Measurements from ENCODE around the gene GATA5. TPM values are rescaled to one million over a fixed set of nuclear protein-coding genes. Genes with fewer than 3 reads are reported as not detected.

The GATA5 gene
- total and polyA plus RNA-seq, 10 of the 15 experiments (the other 5 are each of a cell fraction or from before 2014, with no cell fraction given) = not detected

DNA sequence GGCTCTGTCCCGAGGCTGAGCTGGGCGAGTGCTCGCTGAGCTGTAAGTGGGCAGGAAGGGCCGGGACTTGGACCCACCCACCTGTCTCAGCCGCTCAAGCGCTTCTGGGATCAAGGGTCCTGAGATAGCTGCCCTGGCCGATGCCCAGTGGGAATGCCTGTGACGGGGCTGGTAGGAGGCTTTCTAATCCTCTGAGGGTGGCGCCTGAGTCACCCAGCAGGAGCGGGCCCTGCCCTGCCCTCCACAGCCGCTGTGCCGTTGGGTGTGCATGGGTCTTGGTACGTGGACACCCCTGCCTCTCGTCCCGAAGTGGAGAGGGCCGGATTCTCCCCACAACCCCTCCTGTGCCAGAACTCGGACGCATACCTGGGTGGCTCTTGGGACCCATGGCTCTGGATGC, 43.1 kb upstream of the GATA5 start:
- Histone ChIP-seq H3K27ac (ENCODE audit: control insufficient read depth, insufficient read depth) (no peak overlapping the region), H3K4me3 (no peak overlapping the region), H2AFZ (ENCODE audit: control insufficient read depth, low read depth, low read length) (no peak overlapping the region), H3K9me3 (replicated peaks; ENCODE audit: control insufficient read depth, insufficient read depth, low read length) (no peaks in the 10 kb centered on the region), H3K4me2 (ENCODE audit: control insufficient read depth, insufficient read depth) (no peak overlapping the region), H3K4me1 (ENCODE audit: control insufficient read depth, insufficient read depth, low read length) (no peaks in the 10 kb centered on the region), H3K79me2 (ENCODE audit: control insufficient read depth, insufficient read depth, low read length) (no peaks in the 10 kb centered on the region), H3K9ac (ENCODE audit: control insufficient read depth, insufficient read depth, low read length) (no peak overlapping the region), H3K36me3 (ENCODE audit: control insufficient read depth in 2 of 2, insufficient read depth in 2 of 2, low read length in 1 of 2) (no peaks in the 10 kb centered on the region), H3K27me3 (replicated peaks in 1 of 2; ENCODE audit: control insufficient read depth in 2 of 2, insufficient read depth in 2 of 2, low read length in 1 of 2) (peaks cover 5 to 6% of the 10 kb centered on the region in 2 experiments), H4K20me1 (ENCODE audit: control insufficient read depth, insufficient read depth) (no peaks in the 10 kb centered on the region)
- FAIRE-seq (no peak), DNase-seq (ENCODE audit: low read depth, low spot score) (no peak), ATAC-seq (no peak)
- CTCF ChIA-PET = no interaction called here
- TF ChIP-seq RCOR1 (conservative IDR thresholded peaks at IDR 0.05; ENCODE audit: low read depth, low read length) (no peak), JUND (IDR thresholded peaks at IDR 0.05; ENCODE audit: low read depth, low read length) (no peak), HCFC1 (IDR thresholded peaks at IDR 0.05; ENCODE audit: low read length) (no peak), ZNF622 (IDR thresholded peaks at IDR 0.05) (no peak), SREBF2 (IDR thresholded peaks at IDR 0.05; ENCODE audit: low read length) (no peak), BHLHE40 (IDR thresholded peaks at IDR 0.05; ENCODE audit: borderline replicate concordance in 1 of 2, low read depth in 2 of 2, low read length in 1 of 2) (no peak), RUNX3 (IDR thresholded peaks at IDR 0.05; ENCODE audit: low read length) (no peak), KLF5 (IDR thresholded peaks at IDR 0.05; ENCODE audit: partially characterized antibody) (no peak), SMC3 (IDR thresholded peaks at IDR 0.05; ENCODE audit: borderline replicate concordance, low read length) (no peak), CBX3 (IDR thresholded peaks at IDR 0.05; ENCODE audit: borderline replicate concordance, low read depth) (no peak)
- TF ChIP-seq, protein P1, sequence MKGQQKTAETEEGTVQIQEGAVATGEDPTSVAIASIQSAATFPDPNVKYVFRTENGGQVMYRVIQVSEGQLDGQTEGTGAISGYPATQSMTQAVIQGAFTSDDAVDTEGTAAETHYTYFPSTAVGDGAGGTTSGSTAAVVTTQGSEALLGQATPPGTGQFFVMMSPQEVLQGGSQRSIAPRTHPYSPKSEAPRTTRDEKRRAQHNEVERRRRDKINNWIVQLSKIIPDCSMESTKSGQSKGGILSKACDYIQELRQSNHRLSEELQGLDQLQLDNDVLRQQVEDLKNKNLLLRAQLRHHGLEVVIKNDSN (IDR thresholded peaks at IDR 0.05; ENCODE audit: borderline replicate concordance, extremely low read length, insufficient read depth, low read depth, low read length) = no peak
- BruUV-seq (replicated peaks) = no TSS peak
- intact Hi-C loops (cut with micrococcal nuclease; ENCODE audit: unreplicated experiment) = no loop called here
- in situ Hi-C loops (cut with MboI) = no loop called here
- RAD21 ChIA-PET (ENCODE audit: unreplicated experiment) = no interaction called here
- SMC1A ChIA-PET (ENCODE audit: uncharacterized antibody, unreplicated experiment) = no interaction called here
- WGBS (ENCODE audit: insufficient coverage, insufficient replicate concordance, low lambda C conversion rate, missing lambda C conversion rate) = 30% methylated on average over 14 of the region's 18 CpGs
- POLR2A ChIA-PET = no interaction called here
